Liver (tissue), 9 donors: ENCODE results near the gene AKNA. TPM values are rescaled to one million over a fixed set of nuclear protein-coding genes. Genes with fewer than 3 reads are reported as not detected.

Experiments
- DNase-seq: peaks from one replicate; pipeline ENCODE4 v3.0.0-alpha.2; 2017; ENCODE audit warnings: low spot score
- H3K27ac ChIP-seq, 2 donors: one replicate each; pipeline ENCODE4 v1.7.0; 2013; ENCODE audit warnings: inconsistent platforms in 2 of 2, low read length in 2 of 2, control low read depth in 1 of 2, low read depth in 1 of 2, mild to moderate bottlenecking in 1 of 2
- H3K27me3 ChIP-seq, 4 donors: one replicate each; pipeline versions ENCODE4 v1.6.1 to v1.7.0; 2013; ENCODE audit warnings: low read length in 3 of 4, inconsistent platforms in 1 of 4, mild to moderate bottlenecking in 1 of 4, moderate library complexity in 1 of 4; ENCODE audit not compliant: control insufficient read depth in 4 of 4, insufficient read depth in 4 of 4
- H3K36me3 ChIP-seq, 4 donors: one replicate each; pipeline versions ENCODE4 v1.6.1 to v1.7.0; 2013; ENCODE audit warnings: low read length in 3 of 4, mild to moderate bottlenecking in 3 of 4, low read depth in 1 of 4, moderate library complexity in 1 of 4; ENCODE audit not compliant: control insufficient read depth in 4 of 4, insufficient read depth in 3 of 4
- H3K4me1 ChIP-seq, 4 donors: one replicate each; pipeline versions ENCODE4 v1.6.1 to v1.7.0; 2013; ENCODE audit warnings: low read length in 3 of 4, mild to moderate bottlenecking in 3 of 4, moderate library complexity in 1 of 4; ENCODE audit not compliant: control insufficient read depth in 4 of 4, insufficient read depth in 4 of 4
- H3K4me3 ChIP-seq, 3 donors: one replicate each; pipeline versions ENCODE4 v1.6.1 to v1.7.0; 2013; ENCODE audit warnings: low read length in 3 of 3, control low read depth in 1 of 3, low read depth in 1 of 3, mild to moderate bottlenecking in 1 of 3
- H3K9ac ChIP-seq, 2 donors: one replicate each; pipeline ENCODE4 v1.7.0; 2013; ENCODE audit warnings: low read length in 2 of 2, mild to moderate bottlenecking in 2 of 2, moderate library complexity in 2 of 2, control low read depth in 1 of 2, low read depth in 1 of 2
- H3K9me3 ChIP-seq, 4 donors: one replicate each; pipeline versions ENCODE4 v1.6.1 to v1.7.0; 2013; ENCODE audit warnings: low read length in 3 of 4; ENCODE audit not compliant: control insufficient read depth in 4 of 4
- EGR1 ChIP-seq, 2 donors: IDR thresholded peaks; 2 replicates each; pipeline ENCODE4 v1.6.1; 2016 to 2018; ENCODE audit warnings: antibody characterized with exemption in 2 of 2, low read depth in 2 of 2
- FOXA1 ChIP-seq: IDR thresholded peaks from 2 replicates; pipeline ENCODE4 v1.6.1; 2016; ENCODE audit warnings: antibody characterized with exemption
- FOXA2 ChIP-seq: IDR thresholded peaks from 2 replicates; pipeline ENCODE4 v1.6.1; 2016; ENCODE audit warnings: antibody characterized with exemption
- GABPA ChIP-seq, 2 donors: IDR thresholded peaks in 1 of 2; conservative IDR thresholded peaks in 1 of 2; 2 replicates each; pipeline ENCODE4 v1.6.1; 2016; ENCODE audit warnings: antibody characterized with exemption in 2 of 2, mild to moderate bottlenecking in 1 of 2, moderate library complexity in 1 of 2
- JUND ChIP-seq, 2 donors: IDR thresholded peaks; 2 replicates each; pipeline ENCODE4 v1.6.1; 2016; ENCODE audit warnings: antibody characterized with exemption in 2 of 2
- RXRA ChIP-seq, 2 donors: IDR thresholded peaks; 2 replicates each; pipeline ENCODE4 v1.6.1; 2017 to 2018; ENCODE audit warnings: antibody characterized with exemption in 2 of 2, mild to moderate bottlenecking in 1 of 2
- SP1 ChIP-seq: IDR thresholded peaks from 2 replicates; pipeline ENCODE4 v1.6.1; 2018; ENCODE audit warnings: antibody characterized with exemption, mild to moderate bottlenecking
- WGBS: extraction: QIAGEN DNeasy Blood & Tissue Kit; methylation state at CpG from one replicate; pipeline ENCODE4 v1.1.7; 2013; 5-methylcytosine and 5-hydroxymethylcytosine counted together
- polyA plus RNA-seq, 2 donors: library from polyadenylated mRNA; stranded (reverse) in 1 of 2; unstranded in 1 of 2; fragments of 200-250 nt in 1 of 2; fragments of >200 nt in 1 of 2; fragmentation: Nextera tagmentation in 1 of 2; extraction: Ambion mirVana in 1 of 2; gene quantifications; one replicate each; pipeline versions ENCODE4 v1.2.1 to v1.2.3, GENCODE V29; 2013 to 2015
- total RNA-seq, 2 donors: library from RNA; depleted of rRNA; stranded (reverse); fragments of >200 nt; gene quantifications; one replicate each; pipeline ENCODE4 v1.2.3, GENCODE V29; 2014
- TF ChIP-seq, protein P1 (sequence below): fragments of 150-350 bp; IDR thresholded peaks from 2 replicates; pipeline ENCODE4 v1.5.1; 2017; ENCODE audit warnings: improper control_type of control experiment, low read depth, low read length; ENCODE audit not compliant: missing input control
- TF ChIP-seq, protein P2 (sequence below): IDR thresholded peaks from 2 replicates; pipeline ENCODE4 v1.6.1; 2016; ENCODE audit warnings: antibody characterized with exemption
- TF ChIP-seq, protein P3 (sequence below): IDR thresholded peaks from 2 replicates; pipeline ENCODE4 v1.6.1; 2016; ENCODE audit warnings: antibody characterized with exemption
- donor health status: healthy.
- donor health status: healthy.
- donor health status: healthy.
- donor health status: healthy.
- donor health status: healthy.

Gene AKNA
- total and polyA plus RNA-seq, 4 donors: 4.2 to 31.7 (median 6.9) TPM

- WGBS: 97% methylated on average over 7 of the region's 7 CpGs
- H3K9ac ChIP-seq: no peak overlapping the region
- no peak overlapping the region for H3K27ac ChIP-seq
- H3K27me3 ChIP-seq: no peaks in the 10 kb centered on the region
- H3K4me3 ChIP-seq: no peak overlapping the region
- no peaks in the 10 kb centered on the region for H3K9me3 ChIP-seq
- H3K4me1 ChIP-seq: peaks cover 0 to 16% (median 14%) of the 10 kb centered on the region in 4 donors
- H3K36me3 ChIP-seq: peaks cover 15 to 68% (median 47%) of the 10 kb centered on the region in 4 donors
- TF ChIP-seq SP1 (no peak), FOXA1 (no peak), EGR1 (IDR thresholded peaks at IDR 0.05; ENCODE audit: low read depth in 2 of 2) (no peak), JUND (IDR thresholded peaks at IDR 0.05) (no peak)
- TF ChIP-seq, protein P1, sequence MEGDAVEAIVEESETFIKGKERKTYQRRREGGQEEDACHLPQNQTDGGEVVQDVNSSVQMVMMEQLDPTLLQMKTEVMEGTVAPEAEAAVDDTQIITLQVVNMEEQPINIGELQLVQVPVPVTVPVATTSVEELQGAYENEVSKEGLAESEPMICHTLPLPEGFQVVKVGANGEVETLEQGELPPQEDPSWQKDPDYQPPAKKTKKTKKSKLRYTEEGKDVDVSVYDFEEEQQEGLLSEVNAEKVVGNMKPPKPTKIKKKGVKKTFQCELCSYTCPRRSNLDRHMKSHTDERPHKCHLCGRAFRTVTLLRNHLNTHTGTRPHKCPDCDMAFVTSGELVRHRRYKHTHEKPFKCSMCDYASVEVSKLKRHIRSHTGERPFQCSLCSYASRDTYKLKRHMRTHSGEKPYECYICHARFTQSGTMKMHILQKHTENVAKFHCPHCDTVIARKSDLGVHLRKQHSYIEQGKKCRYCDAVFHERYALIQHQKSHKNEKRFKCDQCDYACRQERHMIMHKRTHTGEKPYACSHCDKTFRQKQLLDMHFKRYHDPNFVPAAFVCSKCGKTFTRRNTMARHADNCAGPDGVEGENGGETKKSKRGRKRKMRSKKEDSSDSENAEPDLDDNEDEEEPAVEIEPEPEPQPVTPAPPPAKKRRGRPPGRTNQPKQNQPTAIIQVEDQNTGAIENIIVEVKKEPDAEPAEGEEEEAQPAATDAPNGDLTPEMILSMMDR: no peak
- DNase-seq: no peak
Measured at GRCh38 chr9:114359801-114360200, 28.0 kb downstream of the AKNA start.

GRCh38 chr9:114357911-114358328, 29.9 kb downstream of the AKNA start:
- H3K27ac ChIP-seq: no peak overlapping the region
- no peak overlapping the region for H3K4me3 ChIP-seq
- no peak overlapping the region for H3K9ac ChIP-seq
- H3K36me3 ChIP-seq: peaks cover 15 to 68% (median 50%) of the 10 kb centered on the region in 4 donors
- 96% methylated on average over 9 of the region's 9 CpGs for WGBS
- H3K4me1 ChIP-seq: no peaks in the 10 kb centered on the region
- DNase-seq: no peak
- TF ChIP-seq, protein P2, sequence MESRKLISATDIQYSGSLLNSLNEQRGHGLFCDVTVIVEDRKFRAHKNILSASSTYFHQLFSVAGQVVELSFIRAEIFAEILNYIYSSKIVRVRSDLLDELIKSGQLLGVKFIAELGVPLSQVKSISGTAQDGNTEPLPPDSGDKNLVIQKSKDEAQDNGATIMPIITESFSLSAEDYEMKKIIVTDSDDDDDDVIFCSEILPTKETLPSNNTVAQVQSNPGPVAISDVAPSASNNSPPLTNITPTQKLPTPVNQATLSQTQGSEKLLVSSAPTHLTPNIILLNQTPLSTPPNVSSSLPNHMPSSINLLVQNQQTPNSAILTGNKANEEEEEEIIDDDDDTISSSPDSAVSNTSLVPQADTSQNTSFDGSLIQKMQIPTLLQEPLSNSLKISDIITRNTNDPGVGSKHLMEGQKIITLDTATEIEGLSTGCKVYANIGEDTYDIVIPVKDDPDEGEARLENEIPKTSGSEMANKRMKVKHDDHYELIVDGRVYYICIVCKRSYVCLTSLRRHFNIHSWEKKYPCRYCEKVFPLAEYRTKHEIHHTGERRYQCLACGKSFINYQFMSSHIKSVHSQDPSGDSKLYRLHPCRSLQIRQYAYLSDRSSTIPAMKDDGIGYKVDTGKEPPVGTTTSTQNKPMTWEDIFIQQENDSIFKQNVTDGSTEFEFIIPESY: no peak
- TF ChIP-seq, protein P3, sequence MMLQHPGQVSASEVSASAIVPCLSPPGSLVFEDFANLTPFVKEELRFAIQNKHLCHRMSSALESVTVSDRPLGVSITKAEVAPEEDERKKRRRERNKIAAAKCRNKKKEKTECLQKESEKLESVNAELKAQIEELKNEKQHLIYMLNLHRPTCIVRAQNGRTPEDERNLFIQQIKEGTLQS: no peak
- no peaks in the 10 kb centered on the region for H3K9me3 ChIP-seq
- no peaks in the 10 kb centered on the region for H3K27me3 ChIP-seq

GRCh38 chr9:114357360-114357759, 30.4 kb downstream of the AKNA start:
- Histone ChIP-seq H3K36me3 (peaks cover 15 to 69% (median 49%) of the 10 kb centered on the region in 4 donors), H3K9ac (no peak overlapping the region), H3K9me3 (no peaks in the 10 kb centered on the region), H3K27ac (no peak overlapping the region), H3K27me3 (no peaks in the 10 kb centered on the region), H3K4me3 (no peak overlapping the region), H3K4me1 (no peaks in the 10 kb centered on the region)
- no peak for DNase-seq
- TF ChIP-seq GABPA (IDR thresholded peaks at IDR 0.05 in 1 of 2, conservative IDR thresholded peaks at IDR 0.05 in 1 of 2) (no peak), RXRA (IDR thresholded peaks at IDR 0.05) (no peak), FOXA2 (no peak), SP1 (no peak), FOXA1 (no peak)
- TF ChIP-seq, protein P1: no peak
- TF ChIP-seq, protein P3: no peak
- 93% methylated on average over 6 of the region's 6 CpGs for WGBS
